ENCODE data around the gene ALKBH4. TPM values are rescaled to one million over a fixed set of nuclear protein-coding genes. Genes with fewer than 3 reads are reported as not detected.
"Not testable (repeated sequence)": the region's sequence is repeated elsewhere in the genome, so short reads cannot be mapped to it uniquely, and the experiment has no call there.

Gene ALKBH4
- total and polyA plus RNA-seq, 10 of the 15 experiments (the other 5 are each of a cell fraction or from before 2014, with no cell fraction given): 4.1 to 16.9 (median 11.3) TPM

DNA sequence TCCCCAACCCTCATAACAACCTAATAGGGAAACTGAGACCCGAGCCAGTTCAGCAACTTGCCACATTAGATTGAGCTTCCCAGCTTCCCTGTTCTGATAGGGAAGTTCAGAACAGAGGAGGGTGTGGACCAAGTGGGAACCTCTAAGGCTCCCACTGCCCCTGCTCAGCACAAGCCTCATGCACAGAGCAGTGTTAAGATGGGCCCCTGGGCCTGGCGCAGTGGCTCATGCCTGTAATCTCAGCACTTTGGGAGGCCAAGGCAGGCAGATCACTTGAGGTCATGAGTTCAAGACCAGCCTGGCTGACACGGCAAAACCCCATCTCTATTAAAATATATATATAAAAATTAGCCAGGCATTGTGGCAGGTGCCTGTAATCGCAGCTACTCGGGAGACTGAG, 32.6 kb upstream of the ALKBH4 start:
- H3K27ac ChIP-seq (ENCODE audit: control insufficient read depth, insufficient read depth); H3K9ac ChIP-seq (ENCODE audit: control insufficient read depth, insufficient read depth, low read length); H3K4me1 ChIP-seq (ENCODE audit: control insufficient read depth, insufficient read depth, low read length); H3K27me3 ChIP-seq (replicated peaks in 1 of 2; ENCODE audit: control insufficient read depth in 2 of 2, insufficient read depth in 2 of 2, low read length in 1 of 2); POLR2A ChIA-PET; CTCF ChIA-PET; ATAC-seq; SMC1A ChIA-PET (ENCODE audit: uncharacterized antibody, unreplicated experiment); DNase-seq (ENCODE audit: low read depth, low spot score); RAD21 ChIA-PET (ENCODE audit: unreplicated experiment); H3K9me3 ChIP-seq (replicated peaks; ENCODE audit: control insufficient read depth, insufficient read depth, low read length); BruUV-seq (replicated peaks); H3K36me3 ChIP-seq (ENCODE audit: control insufficient read depth in 2 of 2, insufficient read depth in 2 of 2, low read length in 1 of 2); H4K20me1 ChIP-seq (ENCODE audit: control insufficient read depth, insufficient read depth); H3K4me2 ChIP-seq (ENCODE audit: control insufficient read depth, insufficient read depth); H3K79me2 ChIP-seq (ENCODE audit: control insufficient read depth, insufficient read depth, low read length); FAIRE-seq; in situ Hi-C loops (cut with MboI); intact Hi-C loops (cut with micrococcal nuclease; ENCODE audit: unreplicated experiment); H2AFZ ChIP-seq (ENCODE audit: control insufficient read depth, low read depth, low read length); H3K4me3 ChIP-seq: not testable (repeated sequence)
- WGBS (ENCODE audit: insufficient coverage, insufficient replicate concordance, low lambda C conversion rate, missing lambda C conversion rate): 83% methylated on average over 1 of the region's 5 CpGs

DNA sequence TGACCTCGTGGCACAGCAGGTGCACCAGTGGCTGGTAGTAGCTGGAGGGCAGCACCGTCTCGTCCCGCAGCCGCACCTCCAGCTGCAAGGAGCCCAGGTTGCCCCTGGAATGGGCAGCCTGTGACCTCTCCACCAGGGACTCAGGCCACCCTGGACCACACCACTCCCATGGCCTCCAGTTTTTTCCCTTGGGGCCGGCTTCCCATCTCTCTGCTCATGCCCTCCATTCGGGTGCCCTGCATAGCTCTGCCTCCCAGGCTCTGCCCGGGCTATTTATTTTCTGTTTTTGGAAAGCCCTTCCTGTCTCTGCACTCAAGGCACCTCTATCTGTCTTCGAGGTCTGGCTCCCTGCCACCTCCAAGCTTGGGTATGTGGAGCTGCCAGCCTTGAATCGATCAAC, 32.2 kb upstream of the ALKBH4 start:
- H3K4me1 ChIP-seq (ENCODE audit: control insufficient read depth, insufficient read depth, low read length); ATAC-seq; H3K79me2 ChIP-seq (ENCODE audit: control insufficient read depth, insufficient read depth, low read length); H4K20me1 ChIP-seq (ENCODE audit: control insufficient read depth, insufficient read depth); in situ Hi-C loops (cut with MboI); H3K27me3 ChIP-seq (replicated peaks in 1 of 2; ENCODE audit: control insufficient read depth in 2 of 2, insufficient read depth in 2 of 2, low read length in 1 of 2); H3K36me3 ChIP-seq (ENCODE audit: control insufficient read depth in 2 of 2, insufficient read depth in 2 of 2, low read length in 1 of 2); H3K4me2 ChIP-seq (ENCODE audit: control insufficient read depth, insufficient read depth); SMC1A ChIA-PET (ENCODE audit: uncharacterized antibody, unreplicated experiment); FAIRE-seq; H3K4me3 ChIP-seq; H3K27ac ChIP-seq (ENCODE audit: control insufficient read depth, insufficient read depth); H3K9ac ChIP-seq (ENCODE audit: control insufficient read depth, insufficient read depth, low read length); BruUV-seq (replicated peaks); CTCF ChIA-PET; POLR2A ChIA-PET; H2AFZ ChIP-seq (ENCODE audit: control insufficient read depth, low read depth, low read length); DNase-seq (ENCODE audit: low read depth, low spot score); H3K9me3 ChIP-seq (replicated peaks; ENCODE audit: control insufficient read depth, insufficient read depth, low read length); intact Hi-C loops (cut with micrococcal nuclease; ENCODE audit: unreplicated experiment); RAD21 ChIA-PET (ENCODE audit: unreplicated experiment): not testable (repeated sequence)
- WGBS (ENCODE audit: insufficient coverage, insufficient replicate concordance, low lambda C conversion rate, missing lambda C conversion rate): 84% methylated on average over 3 of the region's 10 CpGs

DNA sequence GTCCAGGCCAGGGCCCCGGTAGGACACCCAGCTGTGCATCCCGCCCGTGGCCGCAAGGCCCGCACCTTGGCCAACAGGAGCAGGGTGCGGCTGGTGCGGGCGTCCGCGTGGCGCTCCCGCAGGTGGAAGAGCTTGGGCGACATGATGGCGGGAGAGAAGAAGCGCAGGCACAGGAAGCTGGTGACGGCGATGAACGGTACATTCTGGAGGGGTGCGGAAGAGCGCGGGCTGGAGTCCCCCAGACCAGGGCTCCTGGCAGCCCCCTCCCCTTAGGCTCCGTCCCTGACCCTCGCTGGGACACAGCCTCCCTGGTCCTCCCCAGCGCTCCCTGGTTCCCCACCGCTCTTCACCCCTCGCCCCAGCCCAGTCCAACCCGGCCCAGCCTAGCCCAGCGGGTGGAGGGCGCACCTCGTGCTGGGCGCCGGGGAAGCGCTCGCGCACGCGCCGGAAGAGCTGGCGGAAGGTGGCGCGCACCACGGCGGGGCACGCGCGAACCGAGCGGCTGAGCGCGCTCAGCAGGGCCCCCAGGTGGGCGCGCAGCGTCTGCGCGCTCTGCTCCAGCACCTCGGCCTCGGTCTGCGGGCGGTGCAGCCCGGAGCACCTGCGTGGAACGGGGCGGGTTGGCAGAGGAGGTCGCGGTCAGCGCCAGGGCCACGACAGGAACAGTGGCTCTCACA, 29.9 kb upstream of the ALKBH4 start:
- H4K20me1 ChIP-seq (ENCODE audit: control insufficient read depth, insufficient read depth); RAD21 ChIA-PET (ENCODE audit: unreplicated experiment); H3K79me2 ChIP-seq (ENCODE audit: control insufficient read depth, insufficient read depth, low read length); H3K27ac ChIP-seq (ENCODE audit: control insufficient read depth, insufficient read depth); H2AFZ ChIP-seq (ENCODE audit: control insufficient read depth, low read depth, low read length); H3K9ac ChIP-seq (ENCODE audit: control insufficient read depth, insufficient read depth, low read length); DNase-seq (ENCODE audit: low read depth, low spot score); in situ Hi-C loops (cut with MboI); H3K4me1 ChIP-seq (ENCODE audit: control insufficient read depth, insufficient read depth, low read length); SMC1A ChIA-PET (ENCODE audit: uncharacterized antibody, unreplicated experiment); H3K9me3 ChIP-seq (replicated peaks; ENCODE audit: control insufficient read depth, insufficient read depth, low read length); H3K4me2 ChIP-seq (ENCODE audit: control insufficient read depth, insufficient read depth); CTCF ChIA-PET; FAIRE-seq; H3K27me3 ChIP-seq (replicated peaks in 1 of 2; ENCODE audit: control insufficient read depth in 2 of 2, insufficient read depth in 2 of 2, low read length in 1 of 2); POLR2A ChIA-PET; H3K4me3 ChIP-seq; intact Hi-C loops (cut with micrococcal nuclease; ENCODE audit: unreplicated experiment); H3K36me3 ChIP-seq (ENCODE audit: control insufficient read depth in 2 of 2, insufficient read depth in 2 of 2, low read length in 1 of 2): not testable (repeated sequence)
- no CpG with 5 or more reads among the region's 67 CpGs for WGBS (ENCODE audit: insufficient coverage, insufficient replicate concordance, low lambda C conversion rate, missing lambda C conversion rate)
- ATAC-seq: peak; percentile 79
- BruUV-seq (replicated peaks): TSS peak; percentile 84

DNA sequence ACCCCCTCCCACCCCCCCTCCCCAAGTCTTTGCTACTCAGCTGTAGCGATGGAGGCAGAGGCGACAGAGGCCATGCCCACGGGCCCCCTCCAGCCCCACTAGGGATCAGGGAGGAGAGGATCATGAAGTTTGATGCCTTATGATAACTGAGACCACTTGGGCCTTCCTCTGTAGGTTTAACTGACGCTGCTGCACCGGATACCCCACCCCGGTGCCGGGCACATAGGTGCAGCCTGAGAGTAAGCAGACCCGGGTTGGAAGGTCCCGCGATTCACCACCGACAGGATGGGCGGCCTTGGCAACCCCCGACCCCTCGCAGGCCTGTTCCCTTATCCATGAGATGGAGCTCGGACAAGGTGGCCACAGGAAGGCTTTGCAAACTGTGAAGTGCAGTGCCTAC, 29.4 kb upstream of the ALKBH4 start:
- SMC1A ChIA-PET (ENCODE audit: uncharacterized antibody, unreplicated experiment); in situ Hi-C loops (cut with MboI); H4K20me1 ChIP-seq (ENCODE audit: control insufficient read depth, insufficient read depth); ATAC-seq; intact Hi-C loops (cut with micrococcal nuclease; ENCODE audit: unreplicated experiment); H3K4me2 ChIP-seq (ENCODE audit: control insufficient read depth, insufficient read depth); FAIRE-seq; CTCF ChIA-PET; H3K27me3 ChIP-seq (replicated peaks in 1 of 2; ENCODE audit: control insufficient read depth in 2 of 2, insufficient read depth in 2 of 2, low read length in 1 of 2); H3K27ac ChIP-seq (ENCODE audit: control insufficient read depth, insufficient read depth); RAD21 ChIA-PET (ENCODE audit: unreplicated experiment); H2AFZ ChIP-seq (ENCODE audit: control insufficient read depth, low read depth, low read length); H3K4me1 ChIP-seq (ENCODE audit: control insufficient read depth, insufficient read depth, low read length); DNase-seq (ENCODE audit: low read depth, low spot score); POLR2A ChIA-PET; H3K36me3 ChIP-seq (ENCODE audit: control insufficient read depth in 2 of 2, insufficient read depth in 2 of 2, low read length in 1 of 2); H3K79me2 ChIP-seq (ENCODE audit: control insufficient read depth, insufficient read depth, low read length); H3K9ac ChIP-seq (ENCODE audit: control insufficient read depth, insufficient read depth, low read length); H3K4me3 ChIP-seq; H3K9me3 ChIP-seq (replicated peaks; ENCODE audit: control insufficient read depth, insufficient read depth, low read length); BruUV-seq (replicated peaks): not testable (repeated sequence)
- 22% methylated on average over 4 of the region's 15 CpGs for WGBS (ENCODE audit: insufficient coverage, insufficient replicate concordance, low lambda C conversion rate, missing lambda C conversion rate)

All from GM12878 (cell line).